Stimulated activated CD8-positive, alpha-beta memory T cell treated with anti-CD3 and anti-CD28 coated beads, Interleukin-4, amount 100 ng/mL, for 1 hour (primary cell): ENCODE data around the gene STOM.

Experiments used
- DNase-seq, 2 donors: peaks; one replicate each; pipeline ENCODE4 v3.0.0-alpha.2; 2020; ENCODE audit warnings: low read depth in 2 of 2, low spot score in 1 of 2

STOM gene

GRCh38 chr9:121371495-121372061 lies 1.5 kb upstream of the STOM start:
- no peak for DNase-seq

GRCh38 chr9:121368745-121369144 lies 1.3 kb downstream of the STOM start:
- no peak for DNase-seq

GRCh38 chr9:121368138-121368522 lies 1.9 kb downstream of the STOM start:
- no peak for DNase-seq

GRCh38 chr9:121367306-121368137 lies 2.5 kb downstream of the STOM start:
- DNase-seq, result no peak

- DNase-seq, result no peak
Observed at GRCh38 chr9:121366611-121367192, 3.3 kb downstream of the STOM start.

- no peak for DNase-seq
Observed at GRCh38 chr9:121365564-121365963, 4.5 kb downstream of the STOM start.

GRCh38 chr9:121364886-121365285 lies 5.2 kb downstream of the STOM start:
- DNase-seq, result no peak

GRCh38 chr9:121364077-121364476 lies 6.0 kb downstream of the STOM start:
- no peak for DNase-seq

- no peak for DNase-seq
Observed at GRCh38 chr9:121363622-121363961, 6.5 kb downstream of the STOM start.

- DNase-seq, result no peak
Observed at GRCh38 chr9:121362813-121363621, 7.0 kb downstream of the STOM start.

GRCh38 chr9:121360601-121361374 lies 9.3 kb downstream of the STOM start:
- no peak for DNase-seq

GRCh38 chr9:121359351-121360294 lies 10.4 kb downstream of the STOM start:
- no peak for DNase-seq

- DNase-seq, result no peak
Observed at GRCh38 chr9:121358751-121359150, 11.3 kb downstream of the STOM start.

GRCh38 chr9:121357011-121357410 lies 13.0 kb downstream of the STOM start:
- DNase-seq, result no peak

- DNase-seq, result no peak
Observed at GRCh38 chr9:121354762-121355161, 15.3 kb downstream of the STOM start.

- DNase-seq, result no peak
Observed at GRCh38 chr9:121354141-121354540, 15.9 kb downstream of the STOM start.

GRCh38 chr9:121353241-121354061 lies 16.6 kb downstream of the STOM start:
- peak; percentile 35 to 42 for DNase-seq

GRCh38 chr9:121350993-121351561 lies 19.0 kb downstream of the STOM start:
- DNase-seq, result no peak

GRCh38 chr9:121350036-121350435 lies 20.0 kb downstream of the STOM start:
- DNase-seq, result no peak
